GM19452 (cell line): ENCODE measurements around the gene RRBP1.

ENCODE experiments used
- ATAC-seq: cut with Tn5 transposase; IDR thresholded peaks from one replicate; pipeline ENCODE4 v1.9.1; 2021; ENCODE audit not compliant: unreplicated experiment

RRBP1 gene

GRCh38 chr20:17624551-17625245 lies 57.3 kb downstream of the RRBP1 start:
- ATAC-seq, result no peak

- ATAC-seq, result no peak
Observed at GRCh38 chr20:17624070-17624469, 58.0 kb downstream of the RRBP1 start.

GRCh38 chr20:17622851-17623508 lies 59.1 kb downstream of the RRBP1 start:
- ATAC-seq, result no peak

- no peak for ATAC-seq
Observed at GRCh38 chr20:17622086-17622850, 59.8 kb downstream of the RRBP1 start.

GRCh38 chr20:17621229-17621968 lies 60.6 kb downstream of the RRBP1 start:
- no peak for ATAC-seq

GRCh38 chr20:17620371-17621228 lies 61.4 kb downstream of the RRBP1 start:
- ATAC-seq, result no peak

GRCh38 chr20:17619351-17620093 lies 62.5 kb downstream of the RRBP1 start:
- no peak for ATAC-seq

GRCh38 chr20:17618673-17619013 lies 63.4 kb downstream of the RRBP1 start:
- ATAC-seq, result no peak

GRCh38 chr20:17617868-17618672 lies 64.0 kb downstream of the RRBP1 start:
- no peak for ATAC-seq

GRCh38 chr20:17617212-17617867 lies 64.7 kb downstream of the RRBP1 start:
- ATAC-seq, result no peak

GRCh38 chr20:17616480-17617211 lies 65.4 kb downstream of the RRBP1 start:
- ATAC-seq, result no peak

- no peak for ATAC-seq
Observed at GRCh38 chr20:17615645-17616479, 66.2 kb downstream of the RRBP1 start.

GRCh38 chr20:17614812-17615644 lies 67.0 kb downstream of the RRBP1 start:
- ATAC-seq, result no peak

GRCh38 chr20:17614176-17614811 lies 67.7 kb downstream of the RRBP1 start:
- no peak for ATAC-seq

GRCh38 chr20:17613328-17614175 lies 68.5 kb downstream of the RRBP1 start:
- no peak for ATAC-seq
